ENCODE data around the gene SFTPB.
A peak's percentile ranks its signal among the peaks of the same experiment; 100 is the strongest.

The SFTPB gene

GRCh38 chr2:85702800-85703199, 34.8 kb upstream of the SFTPB start:
- DNase-seq (ENCODE audit: low read depth in 2 of 3, low spot score in 1 of 3): no peak

GRCh38 chr2:85702172-85702571, 34.2 kb upstream of the SFTPB start:
- no peak for DNase-seq (ENCODE audit: low read depth in 2 of 3, low spot score in 1 of 3)

DNA sequence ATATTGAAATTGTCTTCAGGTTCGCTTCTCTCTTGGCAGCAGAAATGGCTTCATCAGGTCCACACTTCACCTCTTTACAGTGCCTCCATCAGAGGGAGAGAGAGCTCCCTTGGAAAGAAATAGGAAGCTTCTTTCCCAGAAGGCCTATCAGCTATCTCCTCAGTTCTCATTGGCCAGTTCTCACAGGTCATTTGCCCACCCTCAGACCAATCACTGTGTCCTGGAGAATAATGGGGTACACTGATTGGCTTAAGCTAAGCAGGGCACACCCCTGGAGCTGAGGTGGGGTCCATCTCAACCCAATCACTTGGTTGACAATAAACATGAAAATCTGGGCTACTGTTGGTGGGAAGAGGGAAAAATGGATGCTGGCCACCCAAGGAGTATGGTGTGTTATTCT, 31.3 kb upstream of the SFTPB start:
- DNase-seq (ENCODE audit: low read depth in 2 of 3, low spot score in 1 of 3): no peak

- no peak for DNase-seq (ENCODE audit: low read depth in 2 of 3, low spot score in 1 of 3)
Measured at GRCh38 chr2:85698880-85699254, 30.9 kb upstream of the SFTPB start.

DNA sequence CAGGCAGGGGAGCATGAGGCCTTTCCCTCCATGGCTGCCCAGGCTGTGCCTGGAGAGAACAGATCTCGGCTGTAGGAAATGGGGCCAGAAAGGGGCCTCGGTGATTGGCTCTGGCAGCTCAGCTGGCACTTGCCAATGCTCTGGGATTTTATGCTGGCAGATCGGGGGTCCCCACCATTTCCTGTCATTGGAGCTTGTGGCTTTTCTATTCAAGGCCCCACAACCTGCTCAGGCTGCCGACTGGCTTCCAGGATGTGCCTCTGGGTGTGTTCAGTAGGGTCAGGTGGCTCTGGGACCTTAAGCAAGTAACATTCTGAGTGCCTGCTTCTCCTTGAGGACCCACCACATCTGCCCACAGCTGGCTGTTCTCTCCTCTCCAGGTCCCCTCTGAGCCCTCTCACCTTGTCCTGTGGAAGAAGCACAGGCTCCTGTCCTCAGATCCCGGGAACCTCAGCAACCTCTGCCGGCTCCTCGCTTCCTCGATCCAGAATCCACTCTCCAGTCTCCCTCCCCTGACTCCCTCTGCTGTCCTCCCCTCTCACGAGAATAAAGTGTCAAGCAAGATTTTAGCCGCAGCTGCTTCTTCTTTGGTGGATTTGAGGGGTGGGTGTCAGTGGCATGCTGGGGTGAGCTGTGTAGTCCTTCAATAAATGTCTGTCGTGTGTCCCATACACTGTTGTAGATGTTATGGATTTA, 30.3 kb upstream of the SFTPB start:
- no peak for DNase-seq (ENCODE audit: low read depth in 2 of 3, low spot score in 1 of 3)

DNA sequence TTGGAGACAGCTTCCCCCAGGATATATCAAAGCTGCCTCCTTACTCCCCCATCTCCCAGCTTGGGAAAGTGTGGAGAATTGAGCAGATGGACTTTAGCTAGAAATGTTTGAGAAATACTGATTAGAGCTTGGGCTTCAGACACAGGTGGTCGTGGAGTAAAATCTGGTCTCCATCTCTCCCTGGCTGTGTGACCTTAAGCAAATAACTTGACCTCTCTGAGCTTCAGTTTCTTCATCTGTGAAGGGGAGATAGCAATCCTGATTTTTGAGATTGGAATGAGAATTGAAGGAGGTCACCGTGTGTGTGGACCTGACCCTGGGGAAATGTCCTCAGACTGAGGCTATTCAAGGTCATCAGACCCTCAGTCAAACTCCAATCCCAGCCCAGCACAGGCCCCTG, 29.7 kb upstream of the SFTPB start:
- DNase-seq (ENCODE audit: low read depth in 2 of 3, low spot score in 1 of 3): no peak

DNA sequence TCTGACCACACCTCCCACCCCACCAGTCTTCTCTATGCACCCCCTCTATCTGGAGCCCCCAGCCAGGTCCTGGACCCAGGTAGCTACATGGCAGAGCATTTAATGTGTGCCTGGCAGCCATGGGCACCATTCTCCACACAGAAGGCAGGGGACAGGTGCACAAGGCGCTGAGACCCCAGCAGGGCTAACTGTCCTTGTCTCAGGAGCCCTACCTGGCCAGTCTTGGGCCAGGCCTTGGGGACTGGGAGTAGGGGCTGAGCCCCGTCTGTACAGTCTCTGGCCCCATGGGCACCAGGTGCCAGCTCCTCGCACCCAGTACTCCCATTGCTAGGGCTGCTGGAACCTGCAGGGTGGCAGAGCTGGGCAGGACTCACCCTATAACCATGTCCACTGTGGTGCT, 29.1 kb upstream of the SFTPB start:
- DNase-seq (ENCODE audit: low read depth in 2 of 3, low spot score in 1 of 3): no peak

- no peak for DNase-seq (ENCODE audit: low read depth in 2 of 3, low spot score in 1 of 3)
Measured at GRCh38 chr2:85695691-85696668, 28.0 kb upstream of the SFTPB start.

GRCh38 chr2:85695121-85695520, 27.1 kb upstream of the SFTPB start:
- no peak for DNase-seq (ENCODE audit: low read depth in 2 of 3, low spot score in 1 of 3)

- DNase-seq (ENCODE audit: low read depth in 2 of 3, low spot score in 1 of 3): no peak
Measured at GRCh38 chr2:85694052-85695025, 26.3 kb upstream of the SFTPB start, which contains the start of gene GNLY. GNLY (plus strand) TSS chr2:85694358; CDS start chr2:85694419, 61 bp downstream.

- no peak for DNase-seq (ENCODE audit: low read depth in 2 of 3, low spot score in 1 of 3)
Measured at GRCh38 chr2:85692039-85692645, 24.1 kb upstream of the SFTPB start.

GRCh38 chr2:85690932-85691331, 22.9 kb upstream of the SFTPB start:
- DNase-seq (ENCODE audit: low read depth in 2 of 3, low spot score in 1 of 3): no peak

GRCh38 chr2:85684806-85685205, 16.8 kb upstream of the SFTPB start:
- no peak for DNase-seq (ENCODE audit: low read depth in 2 of 3, low spot score in 1 of 3)

DNA sequence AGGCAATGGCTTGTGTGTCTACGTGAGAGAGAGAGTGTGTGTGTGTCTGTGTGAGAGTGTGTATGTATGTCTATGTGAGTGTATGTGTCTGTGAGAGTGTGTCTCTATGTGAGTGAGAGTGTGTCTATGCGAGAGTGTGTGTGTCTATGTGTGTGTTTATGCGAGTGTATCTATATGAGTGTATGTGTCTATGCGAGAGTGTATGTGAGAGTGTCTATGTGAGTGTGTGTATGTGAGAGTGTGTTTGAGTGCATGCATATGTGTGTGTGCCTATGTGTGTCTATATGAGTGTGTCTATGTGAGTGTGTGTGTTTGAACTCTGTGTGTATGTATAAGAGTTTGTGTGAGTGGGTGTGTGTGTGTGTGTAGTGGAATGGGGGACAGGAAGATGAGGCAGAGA, 16.4 kb upstream of the SFTPB start:
- no peak for DNase-seq (ENCODE audit: low read depth in 2 of 3, low spot score in 1 of 3)

DNA sequence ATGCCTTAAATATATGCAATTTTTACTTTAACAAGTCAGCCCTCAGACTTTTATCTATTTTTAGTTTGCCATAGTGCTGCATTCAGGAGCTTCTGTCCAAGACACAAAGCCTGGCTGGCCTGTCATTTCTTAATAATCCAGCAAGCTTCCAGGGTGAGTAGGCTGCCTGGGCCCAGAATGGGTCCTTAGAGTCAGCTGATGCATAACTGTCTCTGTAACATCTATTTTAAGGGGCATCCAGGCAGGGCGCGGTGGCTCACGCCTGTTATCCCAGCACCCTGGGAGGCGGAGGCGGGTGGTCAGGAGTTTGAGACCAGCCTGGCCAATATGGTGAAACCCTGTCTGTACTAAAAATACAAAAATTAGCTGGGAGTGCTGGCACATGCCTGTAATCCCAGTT, 14.4 kb upstream of the SFTPB start:
- no peak for DNase-seq (ENCODE audit: low read depth in 2 of 3, low spot score in 1 of 3)

GRCh38 chr2:85681776-85682175, 13.8 kb upstream of the SFTPB start:
- DNase-seq (ENCODE audit: low read depth in 2 of 3, low spot score in 1 of 3): no peak

DNA sequence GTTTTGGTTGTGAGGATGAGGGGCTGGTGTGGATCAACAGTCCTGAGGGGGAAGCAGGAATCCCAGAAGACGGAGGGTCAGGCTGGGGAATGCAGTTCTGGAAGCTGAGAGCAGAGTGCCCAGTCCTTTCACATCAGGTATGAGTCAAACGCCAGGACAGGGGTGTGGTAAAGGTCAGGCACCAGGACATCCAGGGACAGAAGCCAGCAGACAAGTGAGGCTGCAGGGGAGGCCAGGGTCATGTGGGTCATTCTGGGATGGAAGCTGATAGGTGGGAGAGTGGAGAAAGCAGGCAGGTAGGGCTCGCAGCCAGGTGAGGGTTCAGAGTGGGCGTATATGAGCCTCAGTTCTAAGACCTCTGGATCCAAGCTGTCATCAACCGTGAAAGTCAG, 13.4 kb upstream of the SFTPB start:
- no peak for DNase-seq (ENCODE audit: low read depth in 2 of 3, low spot score in 1 of 3)

- no peak for DNase-seq (ENCODE audit: low read depth in 2 of 3, low spot score in 1 of 3)
Measured at GRCh38 chr2:85680707-85681371, 12.8 kb upstream of the SFTPB start.

DNA sequence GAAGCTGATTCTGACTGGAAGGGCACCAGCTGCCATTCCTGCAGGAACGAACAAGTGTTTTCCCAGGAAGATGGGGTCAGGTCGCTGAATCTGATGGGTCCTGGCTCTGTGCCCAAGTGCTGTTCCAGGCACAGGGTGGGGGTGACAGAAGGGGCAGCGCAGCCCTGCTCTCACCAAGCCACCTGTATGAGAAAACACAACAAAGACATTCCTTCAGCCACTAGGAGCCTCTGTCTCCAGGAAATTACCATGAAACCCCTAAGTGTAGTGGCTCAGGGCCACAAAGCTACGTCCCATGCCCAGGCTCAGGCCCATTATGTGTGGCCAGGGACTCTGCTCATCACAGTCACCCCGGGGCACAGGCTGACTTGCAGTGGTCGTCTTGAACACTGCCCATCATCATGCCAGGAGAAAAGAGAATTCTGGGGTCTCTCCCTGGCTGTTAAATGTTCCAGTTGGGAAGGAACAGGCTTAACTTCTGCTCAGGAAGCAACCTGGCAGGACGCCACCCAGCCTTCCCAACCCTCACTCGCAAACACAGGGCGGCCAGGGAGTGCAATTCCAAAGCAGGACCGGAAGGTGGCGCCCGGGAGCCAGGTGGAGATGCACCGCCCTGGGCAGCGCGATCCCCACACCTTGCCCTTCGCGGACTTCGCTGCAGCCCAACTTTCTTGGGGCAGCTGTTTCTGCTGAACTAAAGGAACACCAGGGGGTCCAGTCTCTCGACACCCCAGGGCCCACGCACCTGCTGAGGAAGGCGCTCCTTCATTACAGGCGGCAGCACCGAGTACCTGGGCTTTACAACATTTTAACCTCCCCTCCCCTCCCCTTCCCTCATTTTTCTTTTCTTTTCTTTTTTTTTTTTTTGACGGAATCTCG, 11.0 kb upstream of the SFTPB start:
- DNase-seq (ENCODE audit: low read depth in 2 of 3, low spot score in 1 of 3): peak; percentile 62 to 85 (median 63)
